Renal cortical epithelial cell (primary cell): ENCODE data around the gene LRIF1. TPM values are rescaled to one million over a fixed set of nuclear protein-coding genes. Genes with fewer than 3 reads are reported as not detected.
"Not testable (repeated sequence)": the region's sequence is repeated elsewhere in the genome, so short reads cannot be mapped to it uniquely, and the experiment has no call there.

Experiments
- DNase-seq: peaks from one replicate; pipeline ENCODE4 v3.0.0-alpha.2; 2011; ENCODE audit warnings: low read depth
- total RNA-seq: library from RNA; depleted of rRNA; stranded (reverse); fragments of >200 nt; gene quantifications from 2 replicates; pipeline ENCODE4 v1.2.3, GENCODE V29; 2014

Gene LRIF1
- total RNA-seq = 8.3 and 13.7 TPM in 2 replicates

GRCh38 chr1:110963691-110964454, at the start of gene LRIF1:
LRIF1 (minus strand) TSS chr1:110963922; CDS start chr1:110963688, 234 bp downstream.
- peak; percentile 99 for DNase-seq

GRCh38 chr1:111008031-111008430, 44.3 kb upstream of the LRIF1 start:
- no peak for DNase-seq

GRCh38 chr1:111006556-111006955, 42.8 kb upstream of the LRIF1 start:
- DNase-seq = no peak

GRCh38 chr1:110999607-111000006, 35.9 kb upstream of the LRIF1 start:
- not testable (repeated sequence) for DNase-seq

- peak; percentile 28 for DNase-seq
Measured at GRCh38 chr1:110992329-110992728, 28.6 kb upstream of the LRIF1 start.

- DNase-seq = not testable (repeated sequence)
Measured at GRCh38 chr1:110991295-110991694, 27.6 kb upstream of the LRIF1 start.

GRCh38 chr1:110990541-110990940, 26.8 kb upstream of the LRIF1 start:
- DNase-seq = no peak

GRCh38 chr1:110986407-110986891, 22.7 kb upstream of the LRIF1 start:
- DNase-seq = no peak

GRCh38 chr1:110982320-110982719, 18.6 kb upstream of the LRIF1 start:
- DNase-seq = no peak

- DNase-seq = no peak
Measured at GRCh38 chr1:110979154-110979553, 15.4 kb upstream of the LRIF1 start.

GRCh38 chr1:110976089-110976488, 12.4 kb upstream of the LRIF1 start:
- no peak for DNase-seq

- DNase-seq = no peak
Measured at GRCh38 chr1:110975265-110975664, 11.5 kb upstream of the LRIF1 start.

GRCh38 chr1:110967256-110967655, 3.5 kb upstream of the LRIF1 start:
- no peak for DNase-seq

GRCh38 chr1:110964455-110964903, 757 bp upstream of the LRIF1 start:
- DNase-seq = no peak

GRCh38 chr1:110962892-110963690, 631 bp downstream of the LRIF1 start:
- peak; percentile 69 for DNase-seq

GRCh38 chr1:110961902-110962301, 1.8 kb downstream of the LRIF1 start:
- no peak for DNase-seq

GRCh38 chr1:110960777-110961420, 2.8 kb downstream of the LRIF1 start:
- DNase-seq = no peak

GRCh38 chr1:110957798-110958197, 5.9 kb downstream of the LRIF1 start:
- no peak for DNase-seq

GRCh38 chr1:110956586-110956985, 7.1 kb downstream of the LRIF1 start:
- no peak for DNase-seq

GRCh38 chr1:110953031-110953430, 10.7 kb downstream of the LRIF1 start:
- DNase-seq = no peak

- no peak for DNase-seq
Measured at GRCh38 chr1:110952031-110952430, 11.7 kb downstream of the LRIF1 start.

- DNase-seq = no peak
Measured at GRCh38 chr1:110951161-110951560, 12.6 kb downstream of the LRIF1 start.
